HG02970 (cell line): ENCODE results near the gene HLA-B.

ENCODE experiments used
- ATAC-seq: cut with Tn5 transposase; IDR thresholded peaks from one replicate; pipeline ENCODE4 v1.9.1; 2021; ENCODE audit warnings: mild to moderate bottlenecking, moderate library complexity, moderate number of reproducible peaks; ENCODE audit not compliant: unreplicated experiment, low FRiP score

Gene HLA-B

DNA sequence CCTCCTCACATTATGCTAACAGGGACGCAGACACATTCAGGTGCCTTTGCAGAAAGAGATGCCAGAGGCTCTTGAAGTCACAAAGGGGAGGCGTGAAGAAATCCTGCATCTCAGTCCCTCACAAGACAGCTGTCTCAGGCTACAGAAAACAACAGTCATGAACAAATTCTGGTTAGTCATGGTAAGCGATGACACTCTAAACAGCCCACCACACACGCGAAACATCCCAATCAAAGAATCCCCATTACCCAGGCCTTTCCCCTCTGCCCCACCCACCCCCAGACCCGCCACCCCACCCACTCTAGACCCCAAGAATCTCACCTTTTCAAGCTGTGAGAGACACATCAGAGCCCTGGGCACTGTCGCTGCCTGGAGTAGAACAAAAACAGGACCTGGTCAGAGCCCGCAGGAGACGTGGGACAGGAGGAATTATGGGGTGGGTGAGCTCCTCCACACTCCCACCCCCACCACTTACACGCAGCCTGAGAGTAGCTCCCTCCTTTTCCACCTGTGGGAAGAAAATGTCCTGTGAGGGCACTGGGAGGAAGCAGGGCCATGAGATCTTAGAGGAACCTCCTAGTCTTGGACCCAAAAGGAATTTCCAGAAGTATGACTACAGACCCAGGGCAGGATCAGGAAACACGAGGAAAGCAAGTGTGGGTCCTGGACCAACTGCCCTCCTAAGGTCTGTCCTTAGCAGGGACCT lies 2.7 kb downstream of the HLA-B start:
- ATAC-seq, result no peak

DNA sequence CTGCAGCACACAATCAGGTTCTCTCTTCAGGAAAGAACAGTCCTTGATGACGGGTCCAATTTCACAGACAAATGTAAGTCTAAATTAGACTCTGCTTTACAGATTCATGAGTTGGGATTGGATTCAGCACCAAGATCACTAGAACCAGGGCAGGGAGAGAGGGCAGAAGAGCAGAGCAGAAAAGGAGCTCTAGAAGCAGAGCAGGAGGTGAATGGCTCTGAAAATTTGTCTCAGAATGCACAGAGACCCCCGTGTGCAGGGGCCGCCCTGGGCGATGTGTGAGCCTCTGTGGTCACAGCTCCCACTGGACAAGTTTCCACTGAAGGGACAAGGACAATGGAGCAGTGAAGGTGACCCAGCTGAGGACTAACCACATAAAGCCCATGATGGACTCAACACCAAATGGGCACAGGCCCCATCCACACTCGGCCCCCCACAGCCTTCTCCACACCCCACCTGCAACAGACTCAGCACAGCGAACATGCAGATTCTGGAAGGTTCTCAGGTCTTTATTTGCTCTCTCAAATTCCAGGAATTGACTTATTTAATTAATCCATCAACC lies 3.5 kb downstream of the HLA-B start:
- ATAC-seq, result no peak

DNA sequence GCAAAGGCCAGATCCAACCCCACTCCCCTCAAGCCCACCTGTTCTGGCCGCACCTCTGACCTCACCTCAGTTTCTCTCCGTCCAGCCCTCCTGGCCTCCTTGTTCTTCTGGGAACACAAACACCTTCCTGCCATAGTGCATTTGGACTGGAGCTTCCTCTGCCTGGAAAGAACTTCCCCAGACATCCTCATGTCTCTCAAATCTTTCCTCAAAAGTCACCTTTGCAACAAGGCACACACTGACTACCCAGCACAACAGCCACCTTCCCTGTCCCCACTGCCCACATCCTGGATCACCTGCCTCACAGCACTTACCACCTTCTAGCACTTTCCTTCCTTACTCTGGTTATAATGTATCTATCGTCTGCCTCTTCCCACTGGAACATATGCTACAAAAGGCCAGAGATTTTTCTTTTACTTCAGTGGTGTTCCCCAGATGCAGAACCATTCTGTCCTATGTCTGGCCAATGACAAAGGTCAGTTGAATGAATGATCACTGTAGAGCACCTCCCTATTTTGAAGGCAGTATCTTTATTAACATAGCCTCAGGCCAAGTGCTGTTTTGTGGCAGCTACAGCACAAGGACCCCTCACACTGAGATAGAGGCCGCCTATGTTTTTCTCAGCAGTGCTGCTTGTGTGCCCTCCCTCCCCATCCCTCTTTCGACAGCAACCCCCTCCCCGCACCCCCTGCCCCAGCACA lies 4.1 kb downstream of the HLA-B start:
- no peak for ATAC-seq

DNA sequence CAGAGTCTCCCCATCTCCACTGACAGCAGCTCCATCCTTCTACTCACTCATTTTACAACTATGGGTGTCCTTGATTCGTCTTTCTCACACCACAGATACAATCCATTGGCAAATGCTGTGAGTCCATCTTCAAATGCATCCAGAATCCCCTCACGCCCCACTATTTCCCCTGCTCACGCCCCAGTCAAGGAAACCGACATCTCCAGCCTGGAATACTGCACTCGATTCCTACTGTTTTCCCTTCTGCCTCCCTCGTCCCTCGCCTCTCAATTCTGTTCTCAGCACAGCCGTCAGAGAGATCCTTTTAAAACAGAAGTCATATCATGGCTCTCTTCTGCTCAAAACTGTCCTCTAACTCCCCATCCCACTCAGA lies 4.7 kb downstream of the HLA-B start:
- no peak for ATAC-seq

DNA sequence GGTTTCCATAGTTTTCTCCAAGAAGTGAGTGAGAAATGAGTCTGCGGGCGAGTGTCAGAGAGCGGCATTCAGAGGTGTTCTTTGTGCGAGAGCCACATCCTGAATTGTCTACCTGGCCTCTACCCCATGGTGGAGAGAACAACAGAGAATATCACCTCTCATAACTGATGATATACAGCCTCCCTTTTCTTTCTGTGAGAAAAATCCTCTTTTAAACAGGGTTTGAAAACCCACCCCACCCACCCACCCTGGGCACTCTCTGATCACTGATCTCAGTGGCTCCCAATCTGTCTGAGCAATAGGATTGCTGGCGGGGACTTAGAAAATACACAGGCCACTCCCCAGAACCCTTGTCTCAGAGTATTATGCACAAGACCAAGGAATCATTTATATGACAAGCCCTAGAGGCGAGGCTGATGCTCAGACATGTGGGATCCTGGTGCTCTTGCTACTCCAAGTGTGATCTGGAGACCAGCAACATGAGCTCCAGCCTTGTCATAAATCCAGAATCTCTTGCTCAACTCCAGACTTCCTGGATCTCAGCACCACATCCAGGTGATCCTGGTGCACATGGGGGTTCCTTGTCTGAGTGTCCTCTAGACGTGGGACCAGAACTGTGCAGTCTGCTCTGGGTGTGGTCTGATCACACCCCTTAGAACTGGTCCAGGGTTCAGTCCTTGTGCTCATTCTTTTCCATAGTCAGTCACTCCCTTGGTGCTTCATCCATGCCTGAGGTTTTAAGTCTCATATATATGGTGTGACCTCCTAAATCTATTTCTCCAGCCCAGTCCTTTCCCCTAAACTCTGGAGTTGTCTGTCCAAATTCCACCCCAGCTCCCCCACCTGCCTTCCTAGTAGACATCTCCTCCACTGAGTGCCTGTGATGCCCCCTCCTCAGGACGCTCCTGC lies 5.3 kb downstream of the HLA-B start:
- no peak for ATAC-seq

DNA sequence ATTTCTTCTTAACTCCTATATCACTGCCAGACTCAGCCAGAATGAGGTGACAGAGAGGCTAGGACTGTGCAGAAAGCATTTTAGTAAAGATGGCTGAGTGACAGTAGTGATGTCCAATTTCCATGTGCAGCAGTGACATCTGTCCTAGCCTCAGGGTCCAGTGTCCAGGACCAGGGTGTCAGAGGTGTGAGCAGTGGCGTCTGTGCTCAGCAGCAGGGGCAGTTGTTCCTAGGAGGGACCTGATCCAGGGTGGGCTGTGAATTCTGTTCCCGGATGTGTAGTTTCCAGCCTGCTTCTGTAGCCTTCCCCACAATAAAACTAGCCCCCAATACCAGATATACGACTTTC lies 6.0 kb downstream of the HLA-B start:
- no peak for ATAC-seq

DNA sequence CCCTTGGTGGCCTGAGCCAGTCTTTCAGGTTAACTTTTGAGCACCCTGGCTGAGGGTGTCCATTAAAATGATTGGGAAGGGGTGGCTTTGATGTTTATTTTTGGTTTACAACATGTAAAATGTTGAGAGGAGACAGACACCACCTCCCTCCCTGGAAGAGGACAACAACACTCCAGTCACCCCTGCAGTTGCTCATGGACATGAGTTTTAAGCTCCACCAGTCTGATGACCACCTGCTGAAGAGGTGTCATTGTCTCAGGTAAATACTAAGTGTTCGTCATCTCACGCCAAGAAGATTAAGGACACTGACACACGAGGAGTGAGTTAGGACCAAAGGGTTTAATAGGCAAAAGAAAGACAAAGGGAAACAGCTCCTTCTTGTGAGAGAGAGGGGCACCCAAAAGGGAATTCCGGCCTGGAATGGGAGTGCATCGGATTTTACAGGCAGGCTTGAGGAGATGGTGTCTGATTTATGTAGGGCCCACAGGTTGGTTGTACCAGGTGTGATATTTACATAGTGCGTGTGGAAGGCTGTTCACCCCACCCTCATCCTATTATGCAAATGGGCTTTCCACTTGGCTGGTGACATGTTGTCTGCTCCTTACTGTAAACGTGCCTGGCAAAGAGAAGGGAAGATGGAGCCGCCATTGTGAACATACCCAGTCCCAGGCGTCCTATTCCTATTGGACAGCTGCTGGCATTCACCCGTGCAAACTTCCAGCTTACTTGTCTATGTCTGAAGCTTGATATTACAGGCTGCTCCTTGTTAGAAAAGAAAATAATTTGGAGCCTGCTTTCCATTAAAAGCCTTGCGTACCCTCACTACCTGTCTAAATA lies 6.6 kb downstream of the HLA-B start:
- no peak for ATAC-seq

DNA sequence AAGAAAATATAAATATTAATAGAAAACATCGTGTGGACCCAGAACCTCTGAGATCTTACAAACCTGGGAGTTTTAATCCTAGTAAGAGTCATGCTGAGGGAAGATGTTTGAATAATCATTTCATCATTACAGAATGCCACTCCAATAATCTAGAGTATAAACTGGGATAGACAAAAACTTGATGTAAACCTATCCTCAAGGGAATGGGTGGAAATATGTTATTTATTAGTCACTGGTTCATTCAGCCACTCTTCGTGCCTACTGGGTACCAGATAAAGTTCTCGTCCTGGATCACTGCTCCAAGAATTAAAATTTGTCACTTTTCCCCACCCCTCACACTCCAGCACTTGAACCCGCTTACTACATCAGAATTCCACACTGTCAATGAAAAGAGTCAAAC lies 7.7 kb downstream of the HLA-B start:
- ATAC-seq, result no peak

DNA sequence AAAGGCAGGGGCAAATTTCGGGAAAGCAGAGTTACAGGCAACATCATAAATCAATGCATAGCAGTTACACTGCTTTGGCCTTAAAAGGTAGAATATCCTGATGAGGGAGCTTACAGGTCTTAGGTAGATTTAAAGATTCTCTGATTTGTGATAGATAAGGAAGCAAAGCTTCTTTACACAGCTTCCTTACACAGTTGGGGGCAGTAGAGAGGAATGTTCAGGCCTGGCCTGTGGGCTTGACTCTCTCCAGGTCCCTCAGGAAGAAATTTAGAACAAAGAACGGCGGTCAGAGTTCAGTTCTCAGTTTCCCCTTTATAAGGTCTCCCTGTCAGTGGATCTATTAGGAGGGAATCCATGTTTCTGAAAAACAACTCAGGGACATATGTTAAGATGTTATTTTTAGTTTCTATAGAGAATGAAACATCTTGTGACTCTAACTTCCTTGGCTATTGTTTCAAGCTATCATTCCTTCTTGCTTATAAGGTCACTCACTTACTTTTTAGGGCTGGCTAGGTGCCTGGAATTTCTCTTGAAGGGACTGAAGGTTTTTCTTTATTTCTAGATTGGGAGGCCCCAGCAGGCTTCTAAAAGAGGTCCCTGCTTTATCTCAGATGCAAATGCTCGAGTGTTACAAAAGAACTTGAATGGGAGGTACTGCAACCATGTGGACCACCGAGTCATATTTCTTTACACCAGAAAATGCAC lies 11.8 kb downstream of the HLA-B start:
- no peak for ATAC-seq

DNA sequence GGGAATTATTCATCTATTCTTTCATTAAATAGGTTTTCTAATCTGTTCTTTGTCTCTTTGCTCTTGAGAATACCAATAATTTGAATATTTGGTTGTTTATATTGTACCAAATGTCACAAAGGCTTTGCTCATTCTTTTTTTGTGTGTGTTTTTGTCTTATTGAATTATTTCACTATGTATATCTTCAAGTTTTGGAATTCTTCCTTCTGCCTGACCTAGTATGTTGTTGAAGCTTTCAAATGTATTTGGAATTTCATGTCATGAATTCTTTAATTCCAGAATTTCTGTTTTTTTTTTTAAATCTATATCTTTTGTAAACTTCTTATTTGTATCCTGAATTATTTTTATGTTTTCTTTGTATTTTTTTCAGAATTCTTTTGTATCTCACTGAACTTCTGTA lies 16.8 kb downstream of the HLA-B start:
- ATAC-seq, result no peak

DNA sequence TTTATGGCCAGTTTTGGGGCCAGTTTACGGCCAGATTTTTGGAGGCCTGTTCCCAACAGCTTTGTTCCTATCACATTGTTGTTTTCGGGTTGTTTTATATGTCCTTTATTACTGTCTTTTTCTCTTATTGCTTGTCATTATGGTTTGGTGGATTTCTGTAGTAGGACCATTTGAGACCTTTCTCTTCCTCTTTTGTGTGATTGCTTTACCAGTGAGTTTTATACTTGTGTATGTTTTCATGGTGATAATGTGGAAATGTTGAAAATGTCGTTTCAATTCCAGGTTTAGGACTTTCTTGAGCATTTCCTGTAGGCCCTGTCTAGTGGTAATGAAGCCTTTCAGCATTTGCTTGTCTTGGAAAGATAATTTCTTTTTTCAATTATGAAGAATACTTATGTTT lies 17.8 kb downstream of the HLA-B start:
- ATAC-seq, result no peak

DNA sequence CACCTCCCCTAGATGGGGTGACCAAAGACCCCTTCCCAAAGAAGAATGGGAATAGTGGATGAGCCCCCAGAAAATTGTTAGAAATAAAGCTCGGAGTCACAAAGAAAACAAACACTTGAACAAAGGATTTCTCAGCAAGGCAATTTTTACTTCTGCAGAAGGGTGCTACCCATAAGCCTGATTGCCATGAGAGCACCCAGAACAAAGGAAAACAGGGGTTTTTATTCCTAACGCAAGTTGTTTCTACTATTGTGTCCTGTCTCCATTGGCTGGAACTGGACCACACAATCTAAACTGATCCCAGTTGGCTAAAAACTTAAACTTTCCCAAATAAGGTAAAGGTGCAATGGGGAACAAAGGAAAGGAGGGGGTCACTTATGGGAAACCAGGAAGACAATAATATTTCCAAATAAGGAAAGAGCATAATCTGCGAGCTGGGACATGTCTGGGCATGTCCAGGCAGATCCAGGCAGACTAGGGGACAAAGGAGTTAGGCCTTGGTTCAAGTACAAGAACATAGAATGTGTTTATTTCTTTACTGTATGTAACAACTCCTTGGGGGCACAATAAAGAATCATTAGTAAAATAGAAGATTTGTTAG lies 20.0 kb downstream of the HLA-B start:
- no peak for ATAC-seq

DNA sequence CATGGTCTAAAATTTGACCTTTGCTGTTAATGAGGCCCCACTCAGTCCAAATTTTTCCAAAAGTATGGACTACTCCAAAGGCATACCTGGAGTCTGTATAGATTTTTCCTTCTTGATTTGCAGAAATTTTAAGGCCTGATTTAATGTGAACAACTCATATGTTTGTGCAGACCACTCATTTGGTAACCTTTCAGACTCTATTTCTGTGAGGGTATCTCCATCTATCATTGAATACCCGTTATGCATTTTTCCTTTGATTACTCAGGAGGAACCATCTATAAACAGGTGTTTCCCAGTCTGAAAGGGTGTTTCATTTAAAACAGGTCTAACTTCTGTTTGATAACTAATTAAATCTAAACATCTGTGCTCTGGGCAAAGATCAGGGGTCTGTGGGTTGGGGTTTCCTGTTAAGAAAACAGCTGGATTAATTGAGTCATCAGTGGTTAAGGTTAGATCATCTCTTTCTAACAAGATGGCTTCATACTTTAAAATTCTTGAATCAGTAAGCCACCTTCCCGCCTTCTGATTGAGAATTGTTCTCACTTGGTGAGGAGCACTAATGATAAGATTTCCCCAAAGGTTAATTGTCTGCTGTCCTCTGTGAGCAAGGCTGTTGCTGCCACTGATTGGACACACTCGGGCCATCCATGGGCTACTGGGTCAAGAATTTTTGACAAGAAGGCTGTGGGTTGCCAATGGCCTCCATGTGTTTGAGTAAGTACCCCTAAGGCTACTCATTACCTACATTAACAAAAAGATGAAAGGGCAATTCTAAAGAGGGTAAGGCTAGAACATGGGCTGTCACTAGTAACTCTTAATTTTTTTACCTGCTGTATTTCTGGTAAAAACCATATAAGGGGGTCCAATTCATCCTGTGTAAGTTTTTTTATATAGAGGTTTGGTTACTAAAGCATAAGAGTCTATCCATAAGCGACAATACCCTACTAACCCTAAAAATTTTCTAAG lies 24.1 kb downstream of the HLA-B start:
- ATAC-seq, result no peak

DNA sequence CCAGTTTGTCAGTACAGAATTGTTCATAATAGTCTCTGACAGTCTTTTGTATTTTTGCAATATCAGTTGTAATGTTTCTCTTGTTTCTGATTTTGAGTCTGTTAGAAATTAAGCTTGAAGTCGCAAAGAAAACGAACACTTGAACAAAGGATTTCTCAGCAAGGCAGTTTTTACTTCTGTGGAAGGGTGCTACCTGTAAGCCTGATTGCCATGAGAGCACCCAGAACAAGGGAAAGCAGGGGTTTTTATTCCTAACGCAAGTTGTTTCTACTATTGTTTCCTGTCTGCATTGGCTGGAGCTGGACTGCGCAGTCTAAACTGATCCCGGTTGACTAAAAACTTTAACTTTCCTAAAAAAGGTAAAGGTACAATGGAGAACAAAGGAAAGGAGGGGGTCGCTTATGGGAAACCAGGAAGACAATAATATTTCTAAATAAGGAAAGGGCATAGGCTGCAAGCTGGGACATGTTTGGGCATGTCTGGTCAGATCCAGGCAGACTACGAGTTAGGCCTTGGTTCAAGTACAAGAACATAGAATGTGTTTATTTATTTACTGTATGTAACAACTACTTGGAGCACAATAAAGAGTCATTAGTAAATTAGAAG lies 28.5 kb downstream of the HLA-B start:
- ATAC-seq, result no peak

DNA sequence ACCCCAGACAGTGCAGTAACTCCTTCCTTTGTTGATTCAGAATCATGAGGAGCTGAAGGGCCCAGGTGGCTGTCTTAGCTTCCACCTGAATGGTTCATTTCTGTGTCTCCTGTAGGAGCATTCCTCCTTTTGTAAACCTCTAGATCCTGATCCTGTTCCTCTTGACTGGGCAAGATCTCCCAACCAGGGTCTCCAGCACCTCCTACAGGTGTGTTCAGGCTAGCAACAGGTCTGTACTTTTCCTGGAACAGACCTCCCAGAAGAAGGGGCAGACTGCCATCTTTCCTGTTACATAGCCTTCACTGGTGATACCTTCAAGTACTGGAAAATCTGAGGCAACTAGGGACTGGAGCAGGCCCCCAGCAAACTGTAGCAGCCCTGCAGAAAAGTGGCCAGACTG lies 35.2 kb downstream of the HLA-B start:
- no peak for ATAC-seq

DNA sequence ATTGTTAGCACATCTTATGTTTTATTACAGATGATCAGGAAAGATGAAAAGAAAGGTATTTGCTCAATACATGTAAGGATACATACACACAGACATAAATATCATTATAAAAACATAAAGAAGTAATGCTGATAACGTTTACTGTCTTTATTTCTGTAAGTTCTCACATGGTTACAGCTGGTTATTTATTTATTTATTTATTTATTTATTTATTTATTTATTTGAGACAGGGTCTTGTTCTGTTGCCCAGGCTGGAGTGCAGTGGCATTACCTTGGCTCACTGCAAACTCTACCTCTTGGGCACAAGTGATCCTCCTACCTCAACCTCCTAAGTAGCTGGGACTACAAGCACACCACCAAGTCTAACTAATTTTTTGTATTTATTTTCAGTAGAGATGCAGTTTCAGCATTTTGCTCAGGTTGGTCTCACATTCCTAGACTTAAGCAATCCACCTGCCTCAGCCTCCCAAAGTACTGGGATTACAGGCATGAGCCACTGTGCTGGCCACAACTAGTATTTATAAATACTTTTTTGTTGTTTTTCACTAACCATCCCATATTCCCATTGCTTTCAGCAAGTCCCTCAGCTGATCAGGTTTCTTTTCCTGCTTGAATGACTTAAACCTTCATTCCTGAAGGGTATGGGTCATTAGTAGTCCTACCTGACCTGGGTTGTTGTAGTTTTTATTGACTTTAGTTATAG lies 35.8 kb downstream of the HLA-B start:
- ATAC-seq, result no peak

DNA sequence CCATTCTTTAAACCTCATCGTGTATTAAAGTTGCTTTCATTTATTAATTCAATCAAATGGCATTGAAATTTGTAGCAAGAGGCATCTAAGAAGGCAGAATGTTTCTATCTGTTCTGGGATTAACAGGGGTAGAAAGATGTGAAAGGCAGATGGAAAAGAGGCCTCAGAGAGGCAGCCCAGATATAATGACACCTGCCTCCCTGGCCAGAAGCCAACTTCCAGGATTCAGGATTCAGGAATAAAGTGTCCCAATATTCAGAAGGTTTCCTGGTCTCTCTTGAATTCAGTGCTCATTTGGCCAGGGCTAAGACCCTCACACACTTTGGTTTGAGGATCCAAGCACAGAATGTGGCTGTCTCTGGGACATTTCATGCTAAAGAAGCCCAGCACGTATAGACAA lies 39.9 kb downstream of the HLA-B start:
- no peak for ATAC-seq
